SK-N-SH (cell line): ENCODE measurements around the gene CCDC6. TPM values are rescaled to one million over a fixed set of nuclear protein-coding genes. Genes with fewer than 3 reads are reported as not detected.

ENCODE experiments used
- CTCF ChIA-PET: fragments of 300-600, 350-600 bp; formaldehyde crosslinking; extraction: SDS; loops from one replicate; lab custom pipeline; 2021; lab: Yijun Ruan, JAX
- POLR2A ChIA-PET: fragments of 350-600 bp; sonication (Branson Sonifier 250); formaldehyde crosslinking; extraction: SDS; loops from one replicate; lab custom pipeline; 2020; ENCODE audit warnings: antibody characterized with exemption, inconsistent platforms; lab: Yijun Ruan, JAX
- DNase-seq: peaks from one replicate; pipeline ENCODE4 v3.0.0; 2012
- H2AFZ ChIP-seq: fragments of 200-600 bp; sonication (generic); 2 replicates; pipeline ENCODE4 v1.8.1; 2016; ENCODE audit warnings: antibody characterized with exemption, mild to moderate bottlenecking, low read depth
- H3F3A ChIP-seq: fragments of 200-600 bp; sonication (generic); replicated peaks from 2 replicates; pipeline ENCODE3; 2016; ENCODE audit warnings: antibody characterized with exemption, mild to moderate bottlenecking; ENCODE audit not compliant: insufficient read depth
- H3K27ac ChIP-seq, 2 experiments: fragments of 200-500 bp in 1 of 2; fragments of 200-600 bp in 1 of 2; sonication (Bioruptor generic) in 1 of 2; sonication (generic), shearing (Covaris generic) in 1 of 2; 2 replicates each; pipeline versions ENCODE4 v1.5.1 to v1.6.1; 2014 to 2016; ENCODE audit warnings: low read depth in 2 of 2, inconsistent platforms in 1 of 2, low read length in 1 of 2, mild to moderate bottlenecking in 1 of 2, mixed read lengths in 1 of 2
- H3K27me3 ChIP-seq: fragments of 200-600 bp; sonication (generic), shearing (Covaris generic); 2 replicates; pipeline ENCODE4 v1.6.1; 2016; ENCODE audit warnings: mixed run types; ENCODE audit not compliant: insufficient read depth
- H3K36me3 ChIP-seq, 2 experiments: fragments of 200-500 bp in 1 of 2; fragments of 200-600 bp in 1 of 2; sonication (Bioruptor generic) in 1 of 2; sonication (generic) in 1 of 2; replicated peaks in 1 of 2; 2 replicates each; pipeline versions ENCODE3 to v1.5.1; 2014 to 2016; ENCODE audit warnings: low read length in 1 of 2, mild to moderate bottlenecking in 1 of 2; ENCODE audit not compliant: insufficient read depth in 2 of 2, control insufficient read depth in 1 of 2
- H3K4me1 ChIP-seq, 2 experiments: fragments of 200-500 bp in 1 of 2; fragments of 200-600 bp in 1 of 2; sonication (Bioruptor generic) in 1 of 2; sonication (generic), shearing (Covaris generic) in 1 of 2; 2 replicates each; pipeline versions ENCODE4 v1.5.1 to v1.6.1; 2014 to 2016; ENCODE audit warnings: low read depth in 1 of 2, low read length in 1 of 2, mixed run types in 1 of 2; ENCODE audit not compliant: insufficient read depth in 2 of 2, control insufficient read depth in 1 of 2
- H3K4me2 ChIP-seq: fragments of 200-600 bp; sonication (generic), shearing (Covaris generic); 2 replicates; pipeline ENCODE4 v1.6.1; 2017; ENCODE audit warnings: mixed run types
- H3K4me3 ChIP-seq, 2 experiments: fragments of 200-500 bp in 1 of 2; fragments of 200-600 bp in 1 of 2; sonication (Bioruptor generic) in 1 of 2; sonication (generic), shearing (Covaris generic) in 1 of 2; 2 replicates each; pipeline versions ENCODE4 v1.5.1 to v1.8.1; 2014 to 2016; ENCODE audit warnings: low read depth in 2 of 2, inconsistent platforms in 1 of 2, low read length in 1 of 2, mild to moderate bottlenecking in 1 of 2, mixed read lengths in 1 of 2, moderate library complexity in 1 of 2
- H3K79me2 ChIP-seq: fragments of 200-600 bp; sonication (generic); 2 replicates; pipeline ENCODE4 v1.8.1; 2017; ENCODE audit warnings: mild to moderate bottlenecking; ENCODE audit not compliant: insufficient read depth
- H3K9ac ChIP-seq: fragments of 200-600 bp; sonication (generic); 2 replicates; pipeline ENCODE4 v1.6.1; 2017; ENCODE audit warnings: mixed run types
- H3K9me2 ChIP-seq: fragments of 200-600 bp; sonication (generic); 2 replicates; pipeline ENCODE4 v1.6.1; 2017; ENCODE audit warnings: mixed run types
- H3K9me3 ChIP-seq: fragments of 200-600 bp; sonication (generic); 2 replicates; pipeline ENCODE4 v1.6.1; 2017; ENCODE audit warnings: mixed run types, mild to moderate bottlenecking, moderate library complexity
- H4K20me1 ChIP-seq: fragments of 200-600 bp; sonication (generic); 2 replicates; pipeline ENCODE4 v1.6.1; 2017; ENCODE audit warnings: mild to moderate bottlenecking, mixed run types; ENCODE audit not compliant: insufficient read depth
- CHD2 ChIP-seq: fragments of 150-350 bp; IDR thresholded peaks from 2 replicates; pipeline ENCODE4 v1.6.1; 2018; ENCODE audit warnings: low read length; ENCODE audit not compliant: partially characterized antibody
- CTCF ChIP-seq: fragments of 200-600 bp; sonication (generic); IDR thresholded peaks from 2 replicates; pipeline ENCODE4 v1.6.1; 2017; ENCODE audit warnings: antibody characterized with exemption, mild to moderate bottlenecking, moderate library complexity
- EP300 ChIP-seq, 2 experiments: IDR thresholded peaks; 2 replicates each; pipeline versions ENCODE4 v1.4.0 to v1.6.1; 2012; ENCODE audit warnings: borderline replicate concordance in 1 of 2, low read depth in 1 of 2, low read length in 1 of 2
- EZH2phosphoT487 ChIP-seq: fragments of 200-600 bp; sonication (generic); IDR thresholded peaks from 2 replicates; pipeline ENCODE4 v1.6.1; 2017; ENCODE audit warnings: low read depth, mixed run types, mild to moderate bottlenecking, antibody characterized with exemption, moderate library complexity, borderline replicate concordance
- FOSL2 ChIP-seq: IDR thresholded peaks from 2 replicates; pipeline ENCODE4 v1.4.0; 2012; ENCODE audit warnings: low read depth, mild to moderate bottlenecking, moderate library complexity, borderline replicate concordance
- FOXJ3 ChIP-seq: sonication (generic); formaldehyde crosslinking; IDR thresholded peaks from 2 replicates; pipeline ENCODE4 v1.5.1; 2020; ENCODE audit warnings: mild to moderate bottlenecking, missing genetic modification reagents
- FOXM1 ChIP-seq: IDR thresholded peaks from 2 replicates; pipeline ENCODE4 v1.4.0; 2012; ENCODE audit warnings: low read depth, mild to moderate bottlenecking
- GABPA ChIP-seq: IDR thresholded peaks from 2 replicates; pipeline ENCODE4 v1.4.0; 2012; ENCODE audit warnings: low read depth, mild to moderate bottlenecking
- GATA2 ChIP-seq: sonication (generic); formaldehyde crosslinking; IDR thresholded peaks from 2 replicates; pipeline ENCODE4 v1.5.0; 2020; ENCODE audit warnings: mild to moderate bottlenecking, missing genetic modification reagents
- IRF3 ChIP-seq: fragments of 150-350 bp; IDR thresholded peaks from 2 replicates; pipeline ENCODE4 v1.6.1; 2016; ENCODE audit warnings: mild to moderate bottlenecking, low read depth, low read length
- MAX ChIP-seq: IDR thresholded peaks from 2 replicates; pipeline ENCODE4 v1.4.0; 2012; ENCODE audit warnings: low read depth
- NFIC ChIP-seq: IDR thresholded peaks from 2 replicates; pipeline ENCODE4 v1.4.0; 2012; ENCODE audit warnings: borderline replicate concordance
- NRF1 ChIP-seq: IDR thresholded peaks from 2 replicates; pipeline ENCODE4 v1.6.1; 2012; ENCODE audit warnings: low read depth, mild to moderate bottlenecking, low read length
- POLR2AphosphoS5 ChIP-seq: IDR thresholded peaks from 2 replicates; pipeline ENCODE4 v1.6.1; 2012; ENCODE audit warnings: low read depth, low read length
- RXRA ChIP-seq: IDR thresholded peaks from 2 replicates; pipeline ENCODE4 v1.4.0; 2012; ENCODE audit warnings: low read depth, mild to moderate bottlenecking, borderline replicate concordance
- SIN3A ChIP-seq: IDR thresholded peaks from 2 replicates; pipeline ENCODE4 v1.6.1; 2012; ENCODE audit warnings: low read depth, mild to moderate bottlenecking, low read length, moderate library complexity, borderline replicate concordance
- TCF12 ChIP-seq: IDR thresholded peaks from 2 replicates; pipeline ENCODE4 v1.4.0; 2012
- TEAD4 ChIP-seq: IDR thresholded peaks from 2 replicates; pipeline ENCODE4 v1.4.0; 2012; ENCODE audit warnings: mild to moderate bottlenecking, borderline replicate concordance; ENCODE audit not compliant: insufficient read depth
- USF1 ChIP-seq: IDR thresholded peaks from 2 replicates; pipeline ENCODE4 v1.4.0; 2012; ENCODE audit warnings: low read depth, borderline replicate concordance
- YY1 ChIP-seq: IDR thresholded peaks from 2 replicates; pipeline ENCODE4 v1.4.0; 2012; ENCODE audit warnings: low read depth, mild to moderate bottlenecking
- polyA plus RNA-seq, 3 experiments: library from polyadenylated mRNA; depleted of rRNA; stranded (reverse); fragments of >200 nt; gene quantifications; 2 replicates each; pipeline ENCODE4 v1.2.3, GENCODE V29; 2012

The CCDC6 gene
- polyA plus RNA-seq, 1 of the 3 experiments (the other 2 are of a cell fraction), result 10.8 TPM

GRCh38 chr10:59825932-59826331 is 80.4 kb downstream of the CCDC6 start:
- Histone ChIP-seq H3K27ac (no peak overlapping the region), H4K20me1 (no peaks in the 10 kb centered on the region), H3K9ac (no peak overlapping the region), H3K4me1 (no peaks in the 10 kb centered on the region; a peak in 1 of 4 replicates), H3K4me2 (no peak overlapping the region), H3K79me2 (peaks cover 13% of the 10 kb centered on the region; the same call in 1 of the 2 replicates), H3K36me3 (peaks cover 6 to 11% of the 10 kb centered on the region in 2 experiments), H3K4me3 (no peak overlapping the region), H2AFZ (no peak overlapping the region), H3K9me3 (no peaks in the 10 kb centered on the region), H3K27me3 (no peaks in the 10 kb centered on the region), H3K9me2 (no peaks in the 10 kb centered on the region), H3F3A (no peaks in the 10 kb centered on the region)
- TF ChIP-seq NFIC, result no peak
- no peak for TF ChIP-seq POLR2AphosphoS5
- TF ChIP-seq FOXJ3 (CRISPR knock-in tag), result no peak
- no peak for TF ChIP-seq SIN3A
- no peak for TF ChIP-seq EP300 (IDR thresholded peaks at IDR 0.05; ENCODE audit: borderline replicate concordance in 1 of 2, low read depth in 1 of 2, low read length in 1 of 2)
- no peak for TF ChIP-seq GABPA
- TF ChIP-seq IRF3, result no peak
- no peak for TF ChIP-seq GATA2 (CRISPR knock-in tag)
- no peak for TF ChIP-seq TCF12
- TF ChIP-seq TEAD4, result no peak
- no peak for TF ChIP-seq CTCF
- TF ChIP-seq FOXM1, result no peak
- CTCF ChIA-PET, result interaction anchor here (1.4 kb wide), 1 partner anchor 200 kb away, joined by 5 read pairs; no protein-coding TSS in a partner anchor
- no peak for DNase-seq
- POLR2A ChIA-PET, result no interaction called here

GRCh38 chr10:59823751-59824150 is 82.6 kb downstream of the CCDC6 start:
- DNase-seq, result no peak
- Histone ChIP-seq H3K27me3 (no peaks in the 10 kb centered on the region), H4K20me1 (no peaks in the 10 kb centered on the region), H3K36me3 (peaks cover 0 to 10% of the 10 kb centered on the region in 2 experiments), H2AFZ (no peak overlapping the region), H3K27ac (no peak overlapping the region), H3K4me1 (no peaks in the 10 kb centered on the region; a peak in 1 of 4 replicates), H3K9me3 (no peaks in the 10 kb centered on the region), H3F3A (no peaks in the 10 kb centered on the region), H3K4me2 (no peak overlapping the region), H3K9me2 (no peaks in the 10 kb centered on the region), H3K4me3 (no peak overlapping the region), H3K79me2 (peaks cover 13% of the 10 kb centered on the region; the same call in 1 of the 2 replicates), H3K9ac (no peak overlapping the region)
- CTCF ChIA-PET, result interaction anchor here (0.9 to 2.2 kb wide), 5 partner anchors 9 to 198 kb away, joined by 3 to 14 read pairs (median 5); no protein-coding TSS in a partner anchor
- POLR2A ChIA-PET, result interaction anchor here (1.4 kb wide), 1 partner anchor 11 kb away, joined by 3 read pairs; no protein-coding TSS in a partner anchor
- no peak for TF ChIP-seq USF1
- no peak for TF ChIP-seq GATA2 (CRISPR knock-in tag)
- TF ChIP-seq YY1, result no peak
- no peak for TF ChIP-seq MAX
- TF ChIP-seq NRF1, result no peak
- TF ChIP-seq RXRA, result no peak
- no peak for TF ChIP-seq EZH2phosphoT487
- no peak for TF ChIP-seq FOSL2
- no peak for TF ChIP-seq CTCF
- no peak for TF ChIP-seq FOXJ3 (CRISPR knock-in tag)
- TF ChIP-seq CHD2, result no peak
- no peak for TF ChIP-seq NFIC
